Frontal cortex (tissue), 4 donors: ENCODE measurements around the gene MUC4. TPM values are rescaled to one million over a fixed set of nuclear protein-coding genes. Genes with fewer than 3 reads are reported as not detected.
A peak's percentile ranks its signal among the peaks of the same experiment; 100 is the strongest.

Source experiments
- DNase-seq, 2 donors: peaks; one replicate each; pipeline ENCODE4 v3.0.0; 2012; ENCODE audit warnings: low spot score in 2 of 2
- FAIRE-seq: peaks from 2 replicates; lab custom pipeline; 2012; peaks lifted over from hg19 to GRCh38; lab: Jason Lieb, UNC
- total RNA-seq: library from RNA; depleted of rRNA; stranded (reverse); fragments of >200 nt; gene quantifications from one replicate; pipeline ENCODE4 v1.2.3, GENCODE V29; 2014
- donor health status: control.
- donor health status: control.
- donor health status: control.

MUC4 gene
- total RNA-seq, 1 donor from 2014 or later = 0.41 TPM

DNA sequence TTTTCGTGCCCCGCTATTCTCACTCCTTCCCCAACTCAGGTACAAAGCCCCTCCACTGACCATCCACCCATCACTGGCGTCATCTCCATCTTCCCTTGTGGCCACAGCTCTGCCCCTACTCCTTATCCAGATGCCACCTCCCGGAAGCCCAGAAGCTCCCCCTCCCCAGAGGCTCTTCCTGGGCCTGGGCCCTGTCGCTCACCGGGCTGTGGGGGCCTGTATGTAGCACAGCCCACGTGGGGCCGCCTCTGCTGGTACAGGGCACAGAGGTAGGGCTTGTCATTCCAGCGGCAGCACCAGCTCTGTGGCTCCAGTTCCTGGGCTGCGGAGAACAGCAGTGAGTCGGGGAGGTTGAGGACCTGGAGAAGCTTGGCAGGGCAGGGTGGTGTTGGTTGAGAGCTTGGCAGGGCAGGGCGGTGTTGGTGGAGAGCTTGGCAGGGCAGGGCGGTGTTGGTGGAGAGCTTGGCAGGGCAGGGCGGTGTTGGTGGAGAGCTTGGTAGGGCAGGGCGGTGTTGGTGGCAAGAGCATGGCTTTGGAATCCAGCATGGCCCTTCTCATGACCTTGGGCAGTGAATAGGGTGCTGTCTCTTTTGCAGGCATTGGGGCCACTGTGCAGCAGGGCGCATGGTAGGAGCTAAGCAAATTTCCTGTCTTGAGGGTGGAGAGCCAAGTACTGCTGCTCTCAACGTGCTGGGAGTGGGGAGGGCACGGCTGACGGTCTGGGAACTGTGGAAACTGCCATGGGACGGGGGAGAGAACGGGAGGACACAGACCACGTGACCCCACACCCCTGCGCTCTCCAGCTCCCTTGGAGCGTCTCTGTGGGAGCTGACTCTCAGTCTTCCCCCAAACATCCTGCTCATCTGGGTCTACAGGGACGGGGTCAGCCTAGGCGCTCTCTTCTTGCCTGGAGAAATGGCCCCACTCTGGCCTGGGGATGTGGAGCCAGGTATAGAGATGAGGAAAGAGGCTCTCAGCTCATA lies 47.6 kb downstream of the MUC4 start:
- DNase-seq (peak in 1 of 2 donors; percentile 17), FAIRE-seq (no peak)

GRCh38 chr3:195763076-195763830 lies 48.5 kb downstream of the MUC4 start:
- DNase-seq (peak in 1 of 2 donors; percentile 16), FAIRE-seq (no peak)

DNA sequence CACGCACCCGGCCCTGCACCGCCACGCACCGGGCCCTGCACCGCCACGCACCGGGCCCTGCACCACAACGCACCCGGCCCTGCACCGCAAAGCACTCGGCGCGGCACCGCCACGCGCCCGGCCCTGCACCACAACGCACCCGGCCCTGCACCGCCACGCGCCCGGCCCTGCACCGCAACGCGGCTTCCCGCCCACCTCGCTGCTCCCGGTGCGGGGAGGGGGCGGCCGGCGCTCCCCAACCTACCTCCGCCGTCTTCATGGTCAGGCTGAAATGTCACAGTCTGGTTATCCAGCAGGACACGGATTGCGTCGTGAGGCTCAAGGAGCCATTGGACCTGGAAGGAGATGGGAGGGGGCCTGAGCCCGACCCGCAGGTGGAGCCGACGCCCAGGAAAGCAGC lies 49.1 kb downstream of the MUC4 start:
- FAIRE-seq = no peak

GRCh38 chr3:195762249-195762585 lies 49.5 kb downstream of the MUC4 start:
- DNase-seq (no peak), FAIRE-seq (no peak)

More for the DNA sequence above, 49.1 kb downstream of the MUC4 start:
- DNase-seq = peak in 1 of 2 donors; percentile 15

- DNase-seq = no peak
- FAIRE-seq = no peak
Measured at GRCh38 chr3:195761567-195762248, 50.0 kb downstream of the MUC4 start.

- no peak for DNase-seq
- no peak for FAIRE-seq
Measured at GRCh38 chr3:195761123-195761566, 50.6 kb downstream of the MUC4 start.

- no peak for FAIRE-seq
- DNase-seq = no peak
Measured at GRCh38 chr3:195760345-195761122, 51.2 kb downstream of the MUC4 start.

DNA sequence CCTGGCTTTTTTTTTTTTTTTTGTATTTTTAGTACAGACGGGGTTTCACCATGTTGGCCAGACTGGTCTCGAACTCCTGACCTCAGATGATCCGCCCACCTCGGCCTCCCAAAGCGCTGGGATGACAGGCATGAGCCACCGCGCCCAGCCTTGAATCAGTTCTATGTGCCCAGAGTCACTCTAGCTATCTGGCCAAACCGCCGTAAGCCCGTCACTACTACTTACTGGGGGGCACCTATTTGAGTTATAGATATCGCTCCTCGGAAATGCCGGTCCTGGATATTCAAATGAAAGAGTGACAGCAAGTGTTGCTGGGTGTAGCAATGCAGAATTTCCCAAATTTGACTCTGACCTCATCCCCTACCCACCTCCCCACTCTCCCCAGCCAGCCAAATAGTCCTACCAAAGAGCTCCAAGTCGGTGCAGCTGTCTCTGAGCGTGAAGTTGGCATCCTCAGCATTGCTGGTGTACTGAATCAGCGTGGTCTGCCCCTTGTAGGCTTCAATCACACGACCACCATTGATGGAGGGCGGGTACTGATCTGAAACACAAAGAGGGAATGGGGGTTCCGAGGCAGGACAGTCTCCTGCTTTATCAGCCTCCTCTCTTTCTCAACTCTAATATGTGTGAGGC lies 52.9 kb downstream of the MUC4 start:
- DNase-seq (no peak), FAIRE-seq (no peak)

DNA sequence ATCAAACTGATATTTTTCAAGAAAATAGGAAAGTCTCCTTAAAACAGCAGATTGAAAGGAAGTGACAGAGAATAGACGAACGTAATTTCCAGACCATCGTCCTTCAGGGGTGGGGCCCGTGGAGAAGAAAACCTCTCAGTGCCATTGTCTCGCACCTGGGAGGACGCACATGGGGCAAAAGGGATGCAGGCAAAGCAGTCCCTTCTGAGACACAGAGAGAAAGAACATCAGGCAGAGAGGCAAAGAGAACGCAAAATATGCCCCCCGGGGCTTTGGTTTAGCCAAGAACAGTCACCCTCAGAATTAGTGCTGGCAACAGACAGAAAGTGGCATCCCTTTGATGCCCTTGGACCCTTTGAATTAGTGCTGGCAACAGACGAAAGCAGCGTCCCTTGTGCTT lies 53.9 kb downstream of the MUC4 start:
- no peak for FAIRE-seq
- no peak for DNase-seq

GRCh38 chr3:195757438-195757770 lies 54.3 kb downstream of the MUC4 start:
- DNase-seq (no peak), FAIRE-seq (no peak)

DNA sequence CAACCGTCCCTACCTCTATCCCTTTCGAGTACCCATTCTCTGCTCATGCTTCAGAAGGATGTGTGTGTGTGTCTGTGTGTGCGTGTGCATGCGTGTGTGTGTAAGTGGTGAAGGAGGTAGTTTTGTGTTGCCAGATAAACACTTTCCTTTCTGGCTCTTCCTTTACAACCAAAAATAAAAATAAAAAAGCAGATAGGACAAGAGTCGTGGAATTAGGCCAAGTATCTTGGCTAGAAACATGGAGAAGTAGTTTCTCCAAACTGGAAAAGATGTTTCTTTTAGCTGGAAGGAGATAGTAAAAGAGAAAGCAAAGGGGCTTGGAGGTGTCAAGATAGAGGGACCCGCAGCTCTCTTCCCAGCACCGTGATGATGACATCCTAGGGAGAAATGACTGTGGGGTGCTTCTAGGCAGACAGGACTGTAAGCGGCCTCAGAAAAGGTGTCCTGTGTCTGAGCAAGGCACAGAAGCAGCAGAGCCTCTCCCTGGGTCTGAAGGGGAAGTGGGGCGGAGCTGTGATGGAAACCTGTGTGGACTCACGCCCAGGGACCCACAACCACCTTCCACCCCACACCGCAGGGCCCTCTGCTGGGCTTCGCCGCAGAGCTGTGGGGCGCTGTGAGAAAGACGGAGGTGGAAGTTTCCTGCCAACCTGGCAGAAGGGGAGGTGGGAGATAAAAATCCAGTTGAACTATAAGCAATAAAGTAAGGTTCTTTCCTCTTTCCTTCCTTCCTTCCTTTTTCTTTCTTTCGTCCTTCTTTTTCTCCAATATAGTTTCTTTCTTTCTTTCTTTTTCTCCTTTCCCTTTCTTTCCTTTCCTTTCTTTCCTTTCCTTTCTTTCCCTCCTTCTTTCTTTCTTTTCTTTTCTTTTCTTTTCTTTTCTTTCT lies 55.7 kb downstream of the MUC4 start:
- no peak for DNase-seq
- no peak for FAIRE-seq

DNA sequence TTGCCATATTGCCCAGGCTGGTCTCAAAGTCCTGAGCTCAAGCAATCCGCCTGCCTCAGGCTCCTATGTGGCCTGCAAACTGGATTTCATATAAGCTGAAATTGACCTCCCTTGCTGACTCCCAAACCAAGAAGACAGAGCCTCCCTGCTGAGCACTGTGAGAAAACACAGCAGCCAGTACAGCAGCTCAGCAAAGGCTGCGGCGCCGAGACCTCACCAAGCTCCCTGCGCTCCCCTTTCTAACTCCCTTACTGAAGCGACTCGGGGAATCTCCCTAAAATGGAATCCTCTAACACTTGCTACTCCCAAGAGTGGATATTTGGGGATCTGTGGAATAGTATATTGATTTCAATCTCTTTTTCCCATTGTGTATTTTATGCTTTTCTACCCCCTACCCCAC lies 56.3 kb downstream of the MUC4 start:
- FAIRE-seq (no peak), DNase-seq (no peak)

GRCh38 chr3:195754906-195755305 lies 56.8 kb downstream of the MUC4 start:
- no peak for DNase-seq
- no peak for FAIRE-seq

DNA sequence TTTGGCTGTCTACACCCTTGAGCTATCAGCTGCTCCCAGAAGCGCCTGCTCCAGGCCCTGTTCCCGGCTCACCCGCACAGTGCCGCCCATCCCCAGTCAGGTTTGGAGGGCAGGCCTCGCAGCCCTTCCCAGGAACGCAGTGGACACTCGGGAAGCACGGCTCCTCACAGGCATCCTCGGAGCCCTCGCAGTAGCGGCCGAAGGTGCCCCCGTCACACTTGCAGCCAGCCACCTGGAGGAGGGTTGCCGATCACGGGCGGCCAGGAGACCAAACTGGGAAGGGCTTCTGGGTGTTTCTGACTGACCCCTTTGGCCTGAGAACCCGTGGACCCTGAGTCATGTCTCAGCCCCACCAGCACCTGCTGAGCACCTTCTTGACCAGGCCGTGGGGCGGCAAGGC lies 57.6 kb downstream of the MUC4 start:
- FAIRE-seq (no peak), DNase-seq (no peak)

GRCh38 chr3:195753581-195753980 lies 58.1 kb downstream of the MUC4 start:
- no peak for DNase-seq

GRCh38 chr3:195752546-195753331 lies 59.0 kb downstream of the MUC4 start:
- no peak for DNase-seq

More at GRCh38 chr3:195753581-195753980, 58.1 kb downstream of the MUC4 start:
- FAIRE-seq = no peak

DNA sequence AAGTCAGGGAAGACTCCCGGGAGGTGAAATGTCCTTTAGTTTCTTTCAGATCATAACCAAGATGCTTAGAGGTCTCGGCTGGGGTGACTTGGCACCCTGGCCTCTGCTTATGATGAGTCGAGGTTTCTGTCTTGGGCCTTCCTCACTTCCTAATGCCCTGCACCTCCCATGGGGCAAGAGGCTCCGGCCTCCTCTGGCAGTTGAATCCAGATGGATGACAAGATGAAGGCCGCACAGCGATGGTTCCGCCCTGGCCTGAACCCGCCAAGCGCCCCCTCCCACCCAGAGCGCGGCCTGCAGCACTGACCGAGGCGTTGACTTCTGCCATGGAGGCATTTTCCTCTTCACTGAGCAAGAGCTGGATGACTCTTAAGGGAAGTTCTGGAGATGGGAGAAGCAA lies 59.7 kb downstream of the MUC4 start:
- DNase-seq (no peak), FAIRE-seq (no peak)

More at GRCh38 chr3:195752546-195753331, 59.0 kb downstream of the MUC4 start:
- FAIRE-seq = no peak
